Subcutaneous adipose tissue (tissue), 4 donors: ENCODE data around the gene PDE8A. TPM values are rescaled to one million over a fixed set of nuclear protein-coding genes. Genes with fewer than 3 reads are reported as not detected.

ENCODE experiments used
- CTCF ChIP-seq: fragments of 450-650 bp; IDR thresholded peaks from one replicate; pipeline ENCODE4 v1.5.1; 2016; ENCODE audit warnings: low read depth, mild to moderate bottlenecking, control low read depth, antibody characterized with exemption, moderate library complexity
- total RNA-seq, 4 donors: library from RNA; depleted of rRNA; stranded (reverse); fragments of >200 nt; gene quantifications; one replicate each; pipeline ENCODE4 v1.1.0, GENCODE V29; 2016

Gene PDE8A
- total RNA-seq, 4 donors from 2014 or later = 55.3 to 129 (median 99.3) TPM

GRCh38 chr15:85005746-85006145, 24.1 kb downstream of the PDE8A start:
- no peak for TF ChIP-seq CTCF

GRCh38 chr15:85006201-85006600, 24.5 kb downstream of the PDE8A start:
- TF ChIP-seq CTCF = no peak

- no peak for TF ChIP-seq CTCF
Measured at GRCh38 chr15:85006655-85007054, 25.0 kb downstream of the PDE8A start.

- no peak for TF ChIP-seq CTCF
Measured at GRCh38 chr15:85007137-85007536, 25.5 kb downstream of the PDE8A start.

GRCh38 chr15:85007741-85008397, 26.2 kb downstream of the PDE8A start:
- no peak for TF ChIP-seq CTCF

GRCh38 chr15:85008474-85009260, 27.0 kb downstream of the PDE8A start:
- no peak for TF ChIP-seq CTCF

- no peak for TF ChIP-seq CTCF
Measured at GRCh38 chr15:85009435-85009834, 27.8 kb downstream of the PDE8A start.
